ENCODE results near the gene MN1. TPM values are rescaled to one million over a fixed set of nuclear protein-coding genes. Genes with fewer than 3 reads are reported as not detected.
A peak's percentile ranks its signal among the peaks of the same experiment; 100 is the strongest.

Gene MN1
- total RNA-seq, 4 donors from 2014 or later = 2.0 to 9.7 (median 8.2) TPM

DNA sequence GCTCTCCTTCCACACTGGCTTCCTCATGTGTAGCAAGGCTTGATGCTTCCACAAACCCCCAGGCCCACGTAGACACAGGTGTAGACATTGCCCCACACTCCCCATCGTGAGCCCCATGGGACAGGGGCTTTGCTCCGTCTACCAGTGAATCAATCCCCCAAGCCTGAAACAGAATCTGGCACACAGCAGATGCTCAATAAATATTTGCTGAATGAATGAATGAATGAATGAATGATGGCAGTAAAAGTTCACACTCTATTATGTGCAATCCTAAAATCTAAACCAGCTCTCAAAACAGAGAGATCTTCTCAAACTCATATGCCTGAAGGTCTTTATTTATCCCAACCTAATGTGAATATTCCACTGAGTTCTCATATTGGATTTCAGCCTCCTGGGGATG, 69.9 kb downstream of the MN1 start:
- Histone ChIP-seq H3K27me3 (no peaks in the 10 kb centered on the region), H3K9me3 (no peaks in the 10 kb centered on the region), H3K4me1 (no peaks in the 10 kb centered on the region), H3K4me3 (no peak overlapping the region), H3K27ac (no peak overlapping the region), H3K36me3 (no peaks in the 10 kb centered on the region)
- intact Hi-C loops (cut with DNase I; ENCODE audit: low total_unique reads) = no loop called here
- TF ChIP-seq, protein P1, sequence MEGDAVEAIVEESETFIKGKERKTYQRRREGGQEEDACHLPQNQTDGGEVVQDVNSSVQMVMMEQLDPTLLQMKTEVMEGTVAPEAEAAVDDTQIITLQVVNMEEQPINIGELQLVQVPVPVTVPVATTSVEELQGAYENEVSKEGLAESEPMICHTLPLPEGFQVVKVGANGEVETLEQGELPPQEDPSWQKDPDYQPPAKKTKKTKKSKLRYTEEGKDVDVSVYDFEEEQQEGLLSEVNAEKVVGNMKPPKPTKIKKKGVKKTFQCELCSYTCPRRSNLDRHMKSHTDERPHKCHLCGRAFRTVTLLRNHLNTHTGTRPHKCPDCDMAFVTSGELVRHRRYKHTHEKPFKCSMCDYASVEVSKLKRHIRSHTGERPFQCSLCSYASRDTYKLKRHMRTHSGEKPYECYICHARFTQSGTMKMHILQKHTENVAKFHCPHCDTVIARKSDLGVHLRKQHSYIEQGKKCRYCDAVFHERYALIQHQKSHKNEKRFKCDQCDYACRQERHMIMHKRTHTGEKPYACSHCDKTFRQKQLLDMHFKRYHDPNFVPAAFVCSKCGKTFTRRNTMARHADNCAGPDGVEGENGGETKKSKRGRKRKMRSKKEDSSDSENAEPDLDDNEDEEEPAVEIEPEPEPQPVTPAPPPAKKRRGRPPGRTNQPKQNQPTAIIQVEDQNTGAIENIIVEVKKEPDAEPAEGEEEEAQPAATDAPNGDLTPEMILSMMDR (IDR thresholded peaks at IDR 0.05) = no peak
- no peak for TF ChIP-seq POLR2A (IDR thresholded peaks at IDR 0.05)
- DNase-seq = no peak

DNA sequence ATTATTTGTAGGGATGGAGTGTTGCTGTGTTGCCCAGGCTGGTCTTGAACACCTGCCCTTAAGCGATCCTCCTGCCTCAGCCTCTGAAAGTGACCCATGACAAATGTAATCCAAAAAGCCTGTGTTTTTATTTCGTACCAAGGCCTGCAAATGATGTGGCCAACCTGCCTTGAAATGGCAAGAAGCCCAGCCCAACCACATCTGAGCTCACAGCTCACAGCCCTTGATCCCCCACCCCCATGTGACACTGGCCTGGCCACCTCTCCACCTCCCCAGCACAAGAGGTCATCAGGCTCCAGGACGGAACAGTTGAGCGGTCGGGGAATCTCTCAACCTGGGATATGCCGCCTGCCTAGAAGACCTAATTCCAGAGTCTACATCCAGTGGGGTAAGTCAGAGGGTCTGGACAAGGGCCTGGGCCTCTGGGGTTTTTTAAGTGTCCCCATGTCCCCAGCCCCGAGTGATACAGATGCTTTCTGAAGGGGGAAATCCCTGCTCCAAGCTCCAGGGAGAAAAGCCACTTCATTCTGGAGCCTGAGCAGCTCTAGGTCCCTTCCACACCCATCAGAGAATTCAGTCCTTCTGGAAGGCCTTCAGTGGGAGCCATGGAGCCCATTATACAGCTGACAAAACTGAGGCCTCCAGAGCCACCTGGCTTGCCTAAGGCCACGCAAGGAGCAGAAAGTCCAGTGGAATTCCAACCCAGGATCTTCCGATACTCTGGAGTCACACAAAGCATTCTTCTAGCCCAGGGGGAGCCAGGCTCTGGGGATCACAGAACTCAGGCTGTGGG, 70.7 kb downstream of the MN1 start:
- intact Hi-C loops (cut with DNase I; ENCODE audit: low total_unique reads) = no loop called here
- no peak for DNase-seq
- Histone ChIP-seq H3K4me3 (no peak overlapping the region), H3K27ac (no peak overlapping the region), H3K4me1 (no peaks in the 10 kb centered on the region), H3K9me3 (no peaks in the 10 kb centered on the region), H3K36me3 (no peaks in the 10 kb centered on the region), H3K27me3 (no peaks in the 10 kb centered on the region)
- TF ChIP-seq, protein P1 (IDR thresholded peaks at IDR 0.05) = no peak

DNA sequence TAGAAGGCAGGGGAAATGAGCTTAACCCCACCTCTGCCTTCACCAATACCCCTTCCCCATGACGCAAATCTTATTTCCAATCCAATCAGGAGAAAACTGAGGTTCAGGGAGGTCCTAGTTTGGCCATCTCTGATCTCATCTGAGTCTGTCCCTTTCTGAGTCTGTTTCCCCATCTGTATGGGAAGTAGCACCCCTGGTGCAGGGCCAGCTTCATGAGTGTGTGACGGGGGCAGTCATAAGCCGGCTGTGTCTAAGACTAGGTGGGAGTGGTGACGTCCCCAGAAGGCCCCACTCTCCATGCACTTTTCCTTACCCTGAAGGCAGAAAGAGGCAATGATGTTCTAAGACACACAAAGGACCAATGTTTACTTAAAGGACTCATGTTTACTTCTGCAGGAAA, 72.3 kb downstream of the MN1 start:
- H3K27ac ChIP-seq = no peak overlapping the region
- H3K4me3 ChIP-seq = no peak overlapping the region
- DNase-seq = no peak
- no peaks in the 10 kb centered on the region for H3K9me3 ChIP-seq
- intact Hi-C loops (cut with DNase I; ENCODE audit: low total_unique reads) = no loop called here
- TF ChIP-seq, protein P1 (IDR thresholded peaks at IDR 0.05) = no peak
- TF ChIP-seq POLR2A (IDR thresholded peaks at IDR 0.05) = no peak
- no peaks in the 10 kb centered on the region for H3K4me1 ChIP-seq
- H3K36me3 ChIP-seq = no peaks in the 10 kb centered on the region
- H3K27me3 ChIP-seq = no peaks in the 10 kb centered on the region

DNA sequence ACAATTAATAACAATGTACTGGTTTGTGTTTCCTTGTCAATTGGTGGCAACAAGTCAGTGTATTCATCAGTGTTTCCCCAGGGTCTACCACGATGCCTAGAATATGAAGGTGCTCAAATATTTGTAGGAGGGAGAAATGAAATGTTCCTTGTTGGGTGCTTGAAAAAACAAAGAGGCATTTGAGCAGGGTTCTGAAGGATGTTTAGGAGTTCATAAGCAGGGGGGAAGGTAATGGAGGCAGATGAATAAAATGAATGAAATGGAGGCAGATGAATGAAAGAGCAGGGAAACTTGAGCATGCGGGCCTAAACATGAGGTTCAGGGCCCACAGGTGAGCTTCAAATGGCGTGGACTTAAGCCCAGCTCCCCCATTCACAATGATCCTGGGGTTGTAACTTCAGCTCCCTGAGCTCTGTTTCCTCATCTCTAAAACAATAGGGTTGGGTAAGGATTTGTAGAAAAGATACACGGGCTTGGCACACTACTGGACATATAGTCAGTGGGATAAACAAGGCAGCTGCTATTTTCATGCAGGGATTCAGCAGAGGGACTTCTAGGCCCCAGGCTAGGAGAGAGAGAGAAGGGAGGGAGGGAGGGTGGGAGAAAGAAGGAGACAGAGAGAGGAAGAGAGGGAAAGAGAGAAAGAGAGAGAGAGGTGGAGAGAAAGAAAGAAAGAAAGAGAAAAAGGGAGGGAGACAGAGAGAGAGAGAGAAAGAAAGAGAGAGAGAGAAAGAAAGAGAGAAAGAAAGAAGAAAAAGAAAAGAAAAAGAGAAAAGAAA, 73.7 kb downstream of the MN1 start:
- Histone ChIP-seq H3K27ac (peak overlapping the region; percentile 2 to 52), H3K4me1 (no peaks in the 10 kb centered on the region), H3K4me3 (no peak overlapping the region), H3K9me3 (no peaks in the 10 kb centered on the region), H3K27me3 (no peaks in the 10 kb centered on the region), H3K36me3 (no peaks in the 10 kb centered on the region)
- DNase-seq = no peak
- intact Hi-C loops (cut with DNase I; ENCODE audit: low total_unique reads) = no loop called here
- TF ChIP-seq POLR2A (IDR thresholded peaks at IDR 0.05) = no peak
- TF ChIP-seq, protein P1 (IDR thresholded peaks at IDR 0.05) = no peak

Measured in uterus (tissue), 4 donors.